GM12878 (cell line): ENCODE measurements around the gene KDM5C.

Source experiments
- GABPA ChIP-seq: IDR thresholded peaks from 2 replicates; pipeline ENCODE4 v1.6.1; 2014; ENCODE audit warnings: antibody characterized with exemption, low read depth, mild to moderate bottlenecking, inconsistent platforms
- RAD21 ChIP-seq: IDR thresholded peaks from 2 replicates; pipeline ENCODE4 v1.6.1; 2011; ENCODE audit warnings: mild to moderate bottlenecking, low read depth, low read length, moderate library complexity; ENCODE audit not compliant: insufficient read depth

DNA sequence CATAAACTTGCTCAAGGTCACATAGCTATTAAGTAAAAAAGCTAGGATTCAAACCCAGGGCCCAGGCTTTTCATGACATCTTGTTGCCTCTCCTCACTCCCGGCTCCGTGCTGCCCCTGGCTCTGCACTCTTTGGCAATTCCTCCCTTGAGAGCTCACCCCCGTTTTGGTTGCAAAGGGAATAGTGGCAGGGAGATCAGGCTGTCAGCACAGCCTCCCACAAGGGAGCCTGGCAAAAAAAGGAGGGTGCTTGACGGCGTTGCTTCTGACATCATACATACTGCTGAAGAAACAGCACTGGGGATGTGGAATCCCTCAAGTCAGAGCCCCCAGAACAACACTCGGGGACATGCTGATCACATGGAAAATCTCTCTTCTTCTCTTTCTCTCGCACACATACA, 35.8 kb upstream of the KDM5C start:
- no peak for TF ChIP-seq GABPA
- no peak for TF ChIP-seq RAD21
